Measurements from ENCODE around the gene CDKL1.

The CDKL1 gene

DNA sequence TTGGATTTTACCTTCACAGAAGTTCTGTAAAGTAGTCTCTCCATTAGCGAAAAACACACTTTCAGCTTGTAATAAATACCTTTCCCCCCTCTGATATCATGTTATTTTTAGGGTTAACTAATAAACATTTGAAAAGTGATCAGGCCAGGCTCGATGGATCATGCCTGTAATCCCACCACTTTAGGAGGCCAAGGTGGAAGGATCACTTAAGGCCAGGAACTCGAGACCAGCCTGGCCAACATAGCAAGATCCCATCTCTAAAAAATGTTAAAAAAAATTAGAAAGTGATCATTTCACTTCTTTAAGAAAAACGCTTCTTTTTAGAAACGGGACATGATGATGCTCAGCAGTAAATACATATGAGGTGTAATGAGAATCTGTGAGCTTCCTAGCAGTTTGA, 2.0 kb downstream of the CDKL1 start:
- H3K4me3 ChIP-seq (ENCODE audit: low read depth, low read length): no peak overlapping the region
- in situ Hi-C loops (cut with HindIII; ENCODE audit: low sequenced_read_pairs): no loop called here
- TF ChIP-seq, protein P1, sequence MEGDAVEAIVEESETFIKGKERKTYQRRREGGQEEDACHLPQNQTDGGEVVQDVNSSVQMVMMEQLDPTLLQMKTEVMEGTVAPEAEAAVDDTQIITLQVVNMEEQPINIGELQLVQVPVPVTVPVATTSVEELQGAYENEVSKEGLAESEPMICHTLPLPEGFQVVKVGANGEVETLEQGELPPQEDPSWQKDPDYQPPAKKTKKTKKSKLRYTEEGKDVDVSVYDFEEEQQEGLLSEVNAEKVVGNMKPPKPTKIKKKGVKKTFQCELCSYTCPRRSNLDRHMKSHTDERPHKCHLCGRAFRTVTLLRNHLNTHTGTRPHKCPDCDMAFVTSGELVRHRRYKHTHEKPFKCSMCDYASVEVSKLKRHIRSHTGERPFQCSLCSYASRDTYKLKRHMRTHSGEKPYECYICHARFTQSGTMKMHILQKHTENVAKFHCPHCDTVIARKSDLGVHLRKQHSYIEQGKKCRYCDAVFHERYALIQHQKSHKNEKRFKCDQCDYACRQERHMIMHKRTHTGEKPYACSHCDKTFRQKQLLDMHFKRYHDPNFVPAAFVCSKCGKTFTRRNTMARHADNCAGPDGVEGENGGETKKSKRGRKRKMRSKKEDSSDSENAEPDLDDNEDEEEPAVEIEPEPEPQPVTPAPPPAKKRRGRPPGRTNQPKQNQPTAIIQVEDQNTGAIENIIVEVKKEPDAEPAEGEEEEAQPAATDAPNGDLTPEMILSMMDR (IDR thresholded peaks at IDR 0.05; ENCODE audit: low read depth, low read length): no peak
- no peak for DNase-seq (ENCODE audit: low read depth, low spot score)

DNA sequence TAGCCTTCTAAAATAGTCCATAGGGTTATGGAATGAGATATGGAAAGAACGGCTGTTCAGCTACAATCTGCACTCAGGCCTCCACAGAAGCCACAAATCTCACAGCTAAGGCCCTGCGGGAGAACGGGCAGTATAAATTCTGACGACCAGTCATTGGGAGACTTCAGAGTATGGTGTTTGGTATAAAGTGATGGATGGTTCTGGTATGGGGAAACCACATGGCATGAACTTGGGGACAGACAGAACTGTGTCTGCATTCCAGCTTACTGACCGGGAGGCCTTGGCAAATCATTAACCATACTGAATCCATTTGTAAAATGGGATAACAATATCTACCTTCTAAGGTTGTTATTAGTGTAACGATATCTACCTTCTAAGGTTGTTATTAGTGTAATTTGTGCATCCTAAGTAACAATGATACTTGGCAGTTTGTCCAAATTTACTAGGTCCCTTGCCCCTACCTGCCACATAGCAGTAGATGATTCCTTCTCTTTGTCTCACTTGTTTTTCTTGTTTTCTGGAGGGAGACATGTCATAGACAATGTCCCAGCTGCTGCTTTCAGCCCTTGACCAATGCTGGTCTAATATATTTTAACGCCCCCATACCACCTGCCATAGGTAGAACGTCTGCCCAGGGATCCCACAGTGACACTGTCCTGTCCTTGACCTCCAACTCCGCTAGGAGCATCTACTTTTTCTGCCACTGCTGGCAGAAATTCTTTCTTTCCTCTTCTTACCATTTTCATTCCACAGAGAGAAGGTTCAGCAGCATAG, 6.8 kb downstream of the CDKL1 start:
- TF ChIP-seq, protein P1 (IDR thresholded peaks at IDR 0.05; ENCODE audit: low read depth, low read length): no peak
- no peak for DNase-seq (ENCODE audit: low read depth, low spot score)
- H3K4me3 ChIP-seq (ENCODE audit: low read depth, low read length): no peak overlapping the region
- in situ Hi-C loops (cut with HindIII; ENCODE audit: low sequenced_read_pairs): no loop called here

DNA sequence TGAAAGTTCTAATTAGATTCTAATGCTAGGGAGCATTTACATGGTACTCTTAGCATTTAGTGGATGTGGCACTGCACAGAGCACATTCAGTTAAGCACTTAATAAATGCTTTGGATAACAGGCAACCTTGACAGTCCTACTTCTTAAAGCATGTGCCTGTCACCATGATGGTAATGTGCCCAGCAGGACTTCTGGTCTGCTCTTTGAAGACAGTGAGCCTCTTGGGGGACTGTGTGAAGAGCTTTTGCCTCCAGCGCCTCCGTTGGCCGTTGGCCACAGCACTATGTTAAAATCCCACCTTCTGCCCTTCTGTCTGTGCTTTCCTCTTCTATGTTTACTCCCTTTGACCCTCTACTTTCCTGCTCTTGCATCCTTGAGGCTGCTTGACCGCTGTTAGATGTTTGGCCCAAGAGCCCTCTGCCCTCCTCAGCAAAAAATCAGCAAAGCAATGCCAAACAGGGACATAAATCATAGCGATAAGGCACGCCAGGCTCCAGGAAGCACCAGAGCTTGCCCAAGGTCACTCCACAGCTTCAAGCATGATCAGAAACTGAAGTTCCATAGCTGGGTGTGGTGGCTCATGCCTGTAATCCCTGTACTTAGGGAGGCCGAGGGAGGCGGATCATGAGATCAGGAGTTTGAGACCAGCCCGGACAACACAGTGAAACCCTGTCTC, 8.3 kb downstream of the CDKL1 start:
- no peak overlapping the region for H3K4me3 ChIP-seq (ENCODE audit: low read depth, low read length)
- no peak for DNase-seq (ENCODE audit: low read depth, low spot score)
- TF ChIP-seq, protein P1 (IDR thresholded peaks at IDR 0.05; ENCODE audit: low read depth, low read length): no peak
- in situ Hi-C loops (cut with HindIII; ENCODE audit: low sequenced_read_pairs): no loop called here

DNA sequence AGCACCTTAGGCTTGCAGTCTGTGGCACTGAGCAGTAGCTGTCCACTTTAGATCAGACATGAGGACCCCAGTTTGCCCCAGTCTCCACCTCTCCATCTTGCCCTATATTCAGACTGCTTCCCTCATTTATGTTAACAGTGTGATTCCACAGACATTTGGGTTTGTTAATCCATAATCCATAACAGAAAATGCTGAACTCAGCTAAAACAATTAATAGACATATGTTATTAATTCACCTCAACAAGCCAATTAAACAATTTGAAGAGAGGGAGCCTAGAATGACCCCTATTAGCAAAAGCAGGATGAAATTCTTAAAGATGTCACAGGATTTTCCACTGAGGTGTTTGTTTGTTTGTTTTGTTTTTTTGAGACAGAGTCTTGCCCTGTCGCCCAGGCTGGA, 9.1 kb downstream of the CDKL1 start:
- TF ChIP-seq, protein P1 (IDR thresholded peaks at IDR 0.05; ENCODE audit: low read depth, low read length): no peak
- DNase-seq (ENCODE audit: low read depth, low spot score): no peak
- no peak overlapping the region for H3K4me3 ChIP-seq (ENCODE audit: low read depth, low read length)
- in situ Hi-C loops (cut with HindIII; ENCODE audit: low sequenced_read_pairs): no loop called here

DNA sequence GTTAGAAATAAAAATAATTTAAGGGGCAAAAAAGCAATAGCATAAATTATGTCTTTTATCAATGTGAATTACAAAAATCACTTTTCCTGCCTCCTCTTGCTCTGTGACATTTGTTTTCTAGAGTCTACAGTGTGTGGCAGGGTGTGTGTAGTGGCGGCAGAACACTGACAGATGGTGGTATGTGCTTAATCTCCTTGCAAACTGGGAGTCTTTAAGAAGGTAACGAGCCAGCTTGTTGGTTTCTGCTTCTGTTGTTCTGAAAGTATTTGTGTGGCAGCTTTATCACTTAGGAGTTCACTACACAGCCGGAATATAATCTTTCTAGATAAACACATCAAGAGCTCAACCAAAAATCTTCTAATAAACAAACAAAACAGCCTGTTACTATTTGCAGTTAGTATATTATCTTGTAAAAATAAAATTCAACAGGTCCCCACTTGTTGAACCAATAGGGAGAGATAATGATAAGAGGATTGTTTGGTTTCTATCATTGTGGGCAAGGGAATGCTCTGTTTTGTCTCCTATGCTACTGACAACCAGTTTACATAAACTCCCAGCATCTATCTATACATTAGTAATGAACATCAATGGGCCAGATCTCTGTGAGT, 13.0 kb downstream of the CDKL1 start:
- no peak overlapping the region for H3K4me3 ChIP-seq (ENCODE audit: low read depth, low read length)
- in situ Hi-C loops (cut with HindIII; ENCODE audit: low sequenced_read_pairs): no loop called here
- TF ChIP-seq, protein P1 (IDR thresholded peaks at IDR 0.05; ENCODE audit: low read depth, low read length): no peak
- no peak for DNase-seq (ENCODE audit: low read depth, low spot score)

DNA sequence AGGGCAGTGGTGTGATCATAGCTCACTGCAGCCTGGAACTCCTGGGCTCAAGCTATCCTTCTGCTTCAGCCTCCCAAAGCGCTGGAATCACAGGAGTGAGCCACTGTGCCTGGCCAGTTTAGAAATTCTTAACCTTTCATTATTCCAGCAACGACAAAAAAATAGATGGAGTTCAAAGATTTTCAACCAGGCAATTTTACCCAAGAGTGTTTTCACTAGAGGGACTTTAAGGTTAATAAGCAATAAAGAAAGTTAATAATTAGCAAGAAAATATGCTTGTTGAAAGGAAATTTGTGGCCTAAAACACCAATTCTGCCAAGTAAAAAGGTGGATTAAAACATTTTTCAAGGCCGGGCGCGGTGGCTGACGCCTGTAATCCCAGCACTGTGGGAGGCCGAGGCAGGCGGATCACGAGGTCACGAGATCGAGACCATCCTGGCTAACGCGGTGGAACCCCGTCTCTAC, 14.8 kb downstream of the CDKL1 start:
- no peak for DNase-seq (ENCODE audit: low read depth, low spot score)
- TF ChIP-seq, protein P1 (IDR thresholded peaks at IDR 0.05; ENCODE audit: low read depth, low read length): no peak
- in situ Hi-C loops (cut with HindIII; ENCODE audit: low sequenced_read_pairs): no loop called here
- H3K4me3 ChIP-seq (ENCODE audit: low read depth, low read length): no peak overlapping the region
